ENCODE measurements around the gene MCM6.
"Not testable (repeated sequence)": the region's sequence is repeated elsewhere in the genome, so short reads cannot be mapped to it uniquely, and the experiment has no call there.

The MCM6 gene

DNA sequence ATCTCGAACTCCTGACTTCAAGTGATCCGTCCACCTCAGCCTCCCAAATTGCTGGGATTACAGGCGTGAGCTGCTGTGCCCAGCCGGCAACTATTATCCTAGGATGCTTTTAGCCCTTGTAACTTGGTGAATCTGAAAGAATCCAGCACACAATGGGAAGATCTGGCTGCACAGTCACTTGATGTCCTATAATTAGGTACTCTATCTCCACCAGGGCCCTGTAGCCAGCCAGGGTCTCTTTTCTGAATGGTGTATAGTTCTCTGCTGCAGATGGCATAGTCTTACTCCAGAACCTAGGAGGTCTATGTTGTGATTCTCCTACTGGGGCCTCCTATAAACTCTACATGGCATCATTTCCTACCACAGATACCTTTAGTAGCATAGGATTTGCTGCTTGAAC is 13.9 kb upstream of the MCM6 start:
- DNase-seq (ENCODE audit: low read depth): no peak
- TF ChIP-seq CTCF (IDR thresholded peaks at IDR 0.05; ENCODE audit: low read depth, low read length, missing control alignments): no peak
- no peak overlapping the region for H3K4me3 ChIP-seq (ENCODE audit: low read depth, low read length)

- H3K4me3 ChIP-seq (ENCODE audit: low read depth, low read length); DNase-seq (ENCODE audit: low read depth): not testable (repeated sequence)
These were observed 12.3 kb upstream of the MCM6 start for GRCh38 chr2:135888587-135888986.

DNA sequence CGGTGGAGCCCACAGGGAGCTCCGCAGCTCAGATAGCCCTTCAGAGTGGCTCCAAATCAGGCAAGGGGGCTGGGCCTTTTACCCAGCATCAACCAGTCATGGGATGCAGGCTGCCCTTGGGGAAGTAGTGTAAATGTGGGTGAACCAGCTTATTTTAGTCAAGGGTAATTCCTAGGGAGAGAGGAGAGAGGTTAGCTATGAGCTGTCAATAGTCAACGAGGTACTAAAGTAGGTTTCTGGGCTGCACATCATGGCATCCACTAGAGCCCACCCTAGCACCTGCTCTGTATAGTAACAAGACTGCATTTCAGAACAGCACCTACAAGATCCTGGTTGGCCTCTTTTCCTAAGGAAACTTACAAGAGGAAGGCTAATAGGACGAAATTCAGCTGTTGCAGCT is 9.5 kb upstream of the MCM6 start:
- no peak for TF ChIP-seq CTCF (IDR thresholded peaks at IDR 0.05; ENCODE audit: low read depth, low read length, missing control alignments)
- no peak for DNase-seq (ENCODE audit: low read depth)
- H3K4me3 ChIP-seq (ENCODE audit: low read depth, low read length): no peak overlapping the region

DNA sequence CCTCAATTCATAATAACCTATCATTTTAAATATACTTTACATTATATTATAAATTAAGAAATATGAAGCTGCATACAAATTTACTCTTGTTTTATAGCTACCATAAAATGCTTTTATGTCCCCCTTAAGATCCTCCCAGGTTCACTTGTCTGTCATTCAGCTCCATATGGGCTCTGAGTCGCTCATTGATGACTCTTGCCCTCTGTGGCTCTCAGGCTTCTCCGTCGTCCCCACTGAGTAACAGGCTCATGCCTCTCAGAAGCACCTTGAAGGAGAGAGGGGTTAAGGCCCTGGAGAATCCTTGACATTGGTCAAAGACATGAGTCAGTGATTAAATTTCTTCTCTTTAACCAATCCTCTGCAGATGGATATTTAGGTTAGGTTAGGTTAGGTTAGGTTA is 6.2 kb upstream of the MCM6 start:
- no peak for TF ChIP-seq CTCF (IDR thresholded peaks at IDR 0.05; ENCODE audit: low read depth, low read length, missing control alignments)
- H3K4me3 ChIP-seq (ENCODE audit: low read depth, low read length): no peak overlapping the region
- no peak for DNase-seq (ENCODE audit: low read depth)

DNA sequence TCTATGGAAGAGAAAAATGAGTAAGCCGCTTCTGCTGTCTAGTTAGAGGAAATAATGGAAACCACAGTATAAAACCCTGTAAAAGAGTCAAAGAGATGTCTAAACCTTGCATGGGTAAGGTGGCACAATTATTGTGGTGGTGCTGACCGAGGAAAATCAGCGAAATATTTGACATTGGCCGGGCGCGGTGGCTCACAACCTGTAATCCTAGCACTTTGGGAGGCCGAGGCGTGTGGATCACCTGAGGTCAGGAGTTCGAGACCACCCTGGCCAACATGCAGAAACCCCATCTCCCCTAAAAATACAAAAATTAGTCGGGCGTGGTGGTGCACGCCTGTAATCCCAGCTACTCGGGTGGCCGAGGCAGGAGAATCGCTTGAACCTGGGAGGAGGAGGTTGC is 527 bp upstream of the MCM6 start:
- H3K4me3 ChIP-seq (ENCODE audit: low read depth, low read length): peak overlapping the region; percentile 63

DNA sequence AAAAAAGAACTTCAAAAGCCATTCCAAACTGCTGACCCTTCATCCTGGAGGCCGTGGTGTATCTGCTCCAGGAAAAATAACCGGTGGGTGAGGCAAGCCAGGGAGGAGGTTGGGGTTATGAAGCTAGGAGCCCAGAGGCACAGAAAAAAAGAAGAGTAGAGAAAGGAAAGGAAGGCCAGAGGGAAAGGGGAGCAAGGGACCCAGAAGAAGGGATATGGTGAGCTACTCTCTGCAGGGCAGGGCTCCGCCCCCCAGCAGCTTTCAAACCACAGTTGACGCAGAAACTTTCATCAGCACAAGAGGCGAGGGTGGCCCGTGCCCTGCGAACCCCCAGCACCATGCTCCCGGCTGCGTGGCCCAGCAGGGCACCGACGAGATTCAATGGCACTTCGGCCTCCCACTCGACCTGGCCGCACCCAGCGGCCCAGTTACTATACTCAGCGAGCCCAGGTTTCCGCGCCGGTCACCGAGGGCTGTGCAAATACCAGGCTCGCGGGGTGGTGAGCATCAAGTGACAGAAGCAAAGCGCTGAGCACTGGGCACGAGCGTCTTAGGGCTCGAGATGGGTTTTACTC is 665 bp downstream of the MCM6 start:
- DNase-seq (ENCODE audit: low read depth): peak; percentile 19
- TF ChIP-seq CTCF (IDR thresholded peaks at IDR 0.05; ENCODE audit: low read depth, low read length, missing control alignments): no peak
- H3K4me3 ChIP-seq (ENCODE audit: low read depth, low read length): peak overlapping the region; percentile 63

More for the DNA sequence above, 527 bp upstream of the MCM6 start:
- DNase-seq (ENCODE audit: low read depth): not testable (repeated sequence)

- no peak for DNase-seq (ENCODE audit: low read depth)
- no peak for TF ChIP-seq CTCF (IDR thresholded peaks at IDR 0.05; ENCODE audit: low read depth, low read length, missing control alignments)
These were observed 1.4 kb downstream of the MCM6 start for GRCh38 chr2:135874777-135875365.

DNA sequence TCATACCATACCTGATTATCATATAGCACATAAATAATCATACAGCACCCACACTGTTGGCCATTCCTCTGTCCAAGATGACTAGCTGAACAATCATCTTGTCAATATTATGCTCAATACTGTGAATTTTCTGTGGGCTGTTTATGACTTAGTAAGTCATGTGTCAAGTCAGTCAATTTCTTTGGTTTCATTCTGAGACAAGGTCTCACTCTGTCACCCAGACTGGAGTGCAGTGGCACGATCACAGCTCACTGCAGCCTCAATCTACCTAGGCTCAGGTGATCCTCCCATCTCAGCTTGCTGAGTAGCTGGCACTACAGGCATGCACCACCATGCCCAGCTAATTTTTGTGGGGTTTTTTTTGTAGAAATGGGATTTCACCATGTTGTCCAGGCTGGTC is 5.7 kb downstream of the MCM6 start:
- no peak for TF ChIP-seq CTCF (IDR thresholded peaks at IDR 0.05; ENCODE audit: low read depth, low read length, missing control alignments)
- H3K4me3 ChIP-seq (ENCODE audit: low read depth, low read length): no peak overlapping the region
- DNase-seq (ENCODE audit: low read depth): no peak

More at GRCh38 chr2:135874777-135875365, 1.4 kb downstream of the MCM6 start:
- H3K4me3 ChIP-seq (ENCODE audit: low read depth, low read length): peak overlapping the region; percentile 63

Measured in GM12864 (cell line).